HL-60/S4 treated with retinoic acid at 250 ng/mL for 4 days and 3 days (cell line): ENCODE data around the gene FRMPD1.

Source experiments
- in situ Hi-C: fragments of 300-500 bp; cut with MboI; formaldehyde crosslinking; loops from 2 replicates; pipeline ENCODE4 v1.7.0; 2022; ENCODE audit warnings: low sequenced_read_pairs

FRMPD1 gene

DNA sequence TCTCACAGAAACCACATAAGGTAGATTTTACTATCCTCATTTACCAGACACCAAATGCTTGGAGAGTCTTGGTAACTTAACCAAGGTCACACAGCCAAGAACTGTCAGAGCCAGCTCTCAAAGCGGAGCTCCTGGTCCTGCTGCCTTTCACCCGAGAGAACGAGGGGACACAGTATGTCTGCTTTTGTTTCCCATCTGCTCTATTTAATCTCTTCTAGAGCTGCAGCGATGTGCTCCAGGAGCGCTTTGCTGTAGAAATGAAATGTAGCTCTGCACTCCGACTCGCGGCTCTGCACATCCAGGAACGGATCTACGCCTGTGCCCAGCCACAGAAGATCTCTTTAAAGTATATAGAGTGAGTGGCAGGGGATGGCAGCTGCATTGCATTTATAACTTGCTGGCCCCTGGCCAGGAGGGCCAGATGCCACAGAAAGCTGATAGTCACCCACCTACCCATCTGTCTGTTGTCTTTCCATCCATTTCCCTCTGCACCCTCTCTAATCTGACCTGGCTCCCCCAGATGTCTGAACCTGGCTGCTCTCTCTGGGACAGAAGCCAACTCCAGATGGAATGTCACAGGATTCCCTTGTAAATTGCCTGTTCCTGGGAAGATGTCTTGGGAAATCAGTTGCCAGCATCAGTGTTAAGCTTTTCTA, 81.5 kb downstream of the FRMPD1 start:
- in situ Hi-C loops, result loop anchor here (25.0 kb wide), 1 partner anchor 630 kb away; no protein-coding TSS in a partner anchor

DNA sequence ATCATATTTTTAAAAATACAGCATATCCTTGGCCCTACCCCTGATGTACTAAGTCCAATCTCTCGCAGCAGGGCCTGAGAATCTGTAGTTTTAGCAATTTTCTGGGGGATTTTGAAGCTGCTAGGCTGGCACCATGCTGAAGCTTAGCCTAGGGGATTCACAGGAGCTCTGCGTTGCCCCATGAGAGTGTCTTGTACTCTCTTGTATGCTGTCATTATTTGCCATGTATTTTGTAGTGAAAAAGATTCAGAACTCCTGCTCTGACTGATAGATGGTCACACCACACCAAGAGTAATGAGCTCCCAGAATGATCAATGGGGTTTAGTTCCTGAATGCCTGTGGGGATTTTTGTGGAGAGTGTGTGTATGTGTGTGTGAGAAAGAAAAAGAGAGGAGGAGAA, 82.2 kb downstream of the FRMPD1 start:
- in situ Hi-C loops, result loop anchor here (25.0 kb wide), 1 partner anchor 629 kb away; no protein-coding TSS in a partner anchor

DNA sequence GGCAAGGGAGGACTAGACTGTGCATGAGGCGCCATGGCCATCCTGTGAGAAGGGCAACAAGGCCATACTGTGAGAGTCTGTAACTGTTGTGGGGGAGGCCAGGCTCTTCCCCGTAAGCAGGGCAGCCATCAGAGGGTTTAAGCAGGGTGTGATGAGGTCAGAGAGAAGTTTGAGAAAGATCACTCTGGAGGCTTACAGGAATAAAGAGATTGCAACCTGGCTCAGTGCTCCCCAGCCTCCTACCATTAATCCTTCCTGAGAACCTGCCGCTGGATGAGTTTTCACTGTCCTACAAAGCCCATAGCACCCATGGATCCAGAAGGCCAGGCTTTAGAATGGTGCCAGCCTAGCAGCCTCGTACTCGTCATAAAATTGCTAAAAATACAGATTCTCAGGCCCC, 88.5 kb downstream of the FRMPD1 start:
- in situ Hi-C loops, result loop anchor here (25.0 kb wide), 1 partner anchor 623 kb away; no protein-coding TSS in a partner anchor

DNA sequence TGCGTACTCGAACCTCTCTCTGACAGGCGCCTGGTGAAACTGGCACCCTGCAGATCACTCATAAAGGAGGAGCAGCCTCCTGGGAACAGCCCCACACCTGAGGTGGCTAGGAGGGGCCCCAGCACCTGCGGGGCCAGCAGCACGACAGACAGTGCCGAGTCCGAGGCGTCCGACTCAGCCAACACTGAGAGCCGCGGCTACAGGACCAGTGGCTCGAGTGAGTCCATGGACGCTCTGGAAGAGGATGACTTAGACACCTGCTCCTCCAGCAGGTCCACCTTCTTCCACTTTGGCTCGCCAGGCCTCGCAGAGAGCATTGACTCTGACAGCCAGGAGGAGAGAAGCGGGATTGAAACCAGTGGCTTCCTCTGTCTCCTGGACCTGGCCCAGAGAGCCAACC, 89.4 kb downstream of the FRMPD1 start:
- in situ Hi-C loops, result loop anchor here (25.0 kb wide), 1 partner anchor 622 kb away; no protein-coding TSS in a partner anchor

DNA sequence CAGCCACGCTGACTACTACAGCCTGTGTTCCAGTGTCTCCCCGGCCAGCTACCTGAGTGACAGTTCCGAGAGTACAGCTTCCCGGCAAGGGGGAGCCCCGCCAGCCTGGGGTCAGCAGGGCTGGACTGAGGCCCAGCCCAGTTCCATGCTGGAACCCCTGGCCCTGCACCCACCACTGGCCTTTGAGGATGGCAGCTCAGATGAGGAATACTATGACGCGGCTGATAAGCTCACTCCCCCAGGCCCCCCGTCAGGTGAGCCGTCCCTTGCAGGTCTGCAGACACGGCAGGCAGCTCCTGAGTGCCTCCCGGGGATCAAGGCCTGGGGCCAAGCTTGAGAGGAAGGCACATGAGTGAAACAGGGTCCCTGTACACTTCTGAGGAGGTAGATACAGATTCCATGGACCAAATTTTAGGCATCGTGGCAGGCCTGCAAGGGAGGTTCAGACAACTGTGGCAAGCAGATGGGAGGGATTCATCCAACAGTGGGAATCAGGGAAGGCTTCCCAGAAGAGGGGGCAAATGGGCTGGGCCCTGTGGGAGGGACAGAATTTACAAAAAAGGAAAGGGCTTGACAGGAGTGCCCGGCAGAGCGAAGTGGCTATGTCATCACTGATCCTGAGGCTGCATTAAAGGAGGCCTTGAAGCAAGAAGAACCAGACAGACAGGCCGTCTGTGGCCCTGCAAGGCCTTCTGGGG, 90.0 kb downstream of the FRMPD1 start:
- in situ Hi-C loops, result loop anchor here (25.0 kb wide), 1 partner anchor 622 kb away; no protein-coding TSS in a partner anchor

DNA sequence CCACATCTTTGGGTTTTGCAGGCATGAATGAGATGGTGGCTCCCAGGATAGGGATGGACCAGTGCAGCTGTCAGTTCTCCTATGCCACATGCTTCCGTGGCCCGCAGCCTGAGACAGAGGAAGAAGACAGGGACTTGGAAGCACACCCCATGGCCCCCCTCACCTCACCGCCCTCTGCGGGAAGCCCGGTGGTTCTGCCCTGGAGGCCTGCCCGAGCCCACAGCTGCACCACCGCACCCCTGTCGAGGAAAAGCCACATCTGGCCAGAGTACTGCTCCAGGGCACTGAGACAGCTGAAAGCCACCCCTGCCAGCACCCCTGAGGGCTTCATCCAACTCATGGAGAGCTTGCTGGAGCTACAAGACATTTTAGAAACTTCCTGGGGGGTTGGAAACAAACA, 95.2 kb downstream of the FRMPD1 start:
- in situ Hi-C loops, result loop anchor here (25.0 kb wide), 1 partner anchor 616 kb away; no protein-coding TSS in a partner anchor

DNA sequence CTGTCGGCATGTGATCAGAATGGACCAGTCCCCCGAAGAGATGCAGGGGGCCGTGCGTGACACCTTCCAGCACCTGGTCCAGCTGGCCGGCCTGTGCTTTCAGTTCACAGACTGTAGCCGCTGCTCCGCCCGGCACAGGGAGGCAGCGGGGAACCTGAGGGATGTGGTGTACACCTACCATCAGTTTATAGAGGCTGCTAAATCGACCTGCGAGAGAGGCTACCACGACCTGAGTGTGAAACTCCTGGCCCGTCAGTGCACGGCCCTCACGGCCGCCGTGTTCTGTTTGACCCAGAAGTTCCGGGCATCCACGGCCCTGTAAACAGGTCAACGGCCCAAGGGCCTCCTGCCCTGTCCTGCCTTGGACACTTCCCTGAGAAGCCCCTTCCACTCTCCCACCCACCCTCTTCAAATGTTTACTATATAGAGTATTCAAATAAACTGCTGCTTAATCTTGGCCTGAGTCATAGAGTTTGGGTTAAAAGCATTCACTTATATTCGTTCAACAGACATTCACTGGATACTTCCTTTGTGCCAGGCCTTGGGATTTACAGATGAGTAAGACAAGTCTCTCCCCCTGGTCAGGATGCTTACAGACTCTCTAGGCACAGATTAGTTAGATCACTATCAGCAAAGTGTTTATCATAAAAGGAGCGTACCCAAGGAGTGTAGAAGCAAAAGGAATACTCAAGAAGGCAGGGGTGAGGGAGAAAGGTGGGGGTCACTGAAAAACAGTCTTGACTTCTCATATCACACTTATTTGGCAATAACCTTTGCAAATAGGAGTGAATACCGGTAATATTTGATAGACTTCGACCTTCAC, 95.9 kb downstream of the FRMPD1 start:
- in situ Hi-C loops, result loop anchor here (25.0 kb wide), 1 partner anchor 616 kb away; no protein-coding TSS in a partner anchor

DNA sequence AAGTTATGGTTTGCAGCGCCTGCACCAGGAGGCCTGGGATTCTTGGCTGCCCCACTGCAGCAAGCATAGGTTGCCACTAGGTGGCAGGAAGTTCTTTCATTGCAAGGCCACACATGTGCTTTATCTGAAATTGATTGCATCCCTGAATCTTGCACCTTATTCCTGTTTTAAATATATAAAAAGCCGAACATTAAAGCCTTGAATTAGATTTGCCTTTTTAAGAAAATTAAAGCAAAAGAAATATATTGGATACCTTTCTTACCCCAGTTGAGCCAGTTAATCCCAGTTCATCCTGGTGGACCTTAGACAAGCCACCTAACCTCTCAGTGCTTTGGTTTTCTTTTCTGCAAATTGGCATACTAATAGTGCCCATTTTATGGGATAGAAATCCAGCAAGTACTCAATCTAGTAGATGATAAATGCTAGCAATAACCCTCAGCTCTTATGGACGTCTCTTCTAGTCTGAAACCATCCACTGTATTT, 96.6 kb downstream of the FRMPD1 start:
- in situ Hi-C loops, result loop anchor here (25.0 kb wide), 1 partner anchor 615 kb away; no protein-coding TSS in a partner anchor

DNA sequence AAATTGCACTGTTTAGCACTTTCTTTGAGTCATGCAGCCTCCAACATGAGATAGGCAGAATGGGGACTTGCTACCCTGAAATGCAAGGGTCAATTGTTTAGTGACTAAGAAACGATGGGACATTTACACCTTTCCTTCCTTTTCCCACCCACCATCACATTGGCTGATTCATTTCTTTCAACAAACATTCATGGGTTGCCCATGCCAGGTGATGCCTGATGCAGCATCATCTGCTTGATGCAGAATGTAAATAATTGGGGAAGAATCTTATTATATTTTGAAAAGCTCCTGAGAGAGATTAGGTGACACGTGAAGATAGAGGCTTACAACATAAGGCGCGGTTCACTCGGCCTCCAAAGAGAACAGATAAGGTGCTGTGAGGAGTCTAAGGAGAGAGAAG, 98.4 kb downstream of the FRMPD1 start:
- in situ Hi-C loops, result loop anchor here (25.0 kb wide), 1 partner anchor 613 kb away; no protein-coding TSS in a partner anchor

DNA sequence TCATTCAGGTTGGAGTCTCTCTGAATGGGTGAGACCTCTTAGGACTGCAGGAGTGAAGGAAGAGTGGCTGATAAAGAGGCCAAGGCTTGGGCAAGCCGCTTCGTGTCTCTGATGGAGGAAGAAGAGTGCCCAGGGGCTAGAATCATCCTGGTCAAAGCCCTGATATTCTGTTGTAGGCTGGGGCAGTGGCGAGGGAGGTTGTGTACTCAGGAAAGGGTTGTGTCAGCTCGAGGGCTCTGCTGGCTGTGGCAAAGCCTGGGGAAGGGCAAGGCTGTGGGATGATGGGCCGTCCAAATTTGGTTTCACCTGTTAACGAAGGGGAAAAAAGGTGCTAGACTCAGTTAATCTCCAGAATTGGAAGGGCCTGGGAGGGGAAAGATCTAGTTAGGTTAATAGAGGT, 100.4 kb downstream of the FRMPD1 start:
- in situ Hi-C loops, result loop anchor here (25.0 kb wide), 1 partner anchor 264 kb away; the partner anchor contains the start of gene POLR1E

DNA sequence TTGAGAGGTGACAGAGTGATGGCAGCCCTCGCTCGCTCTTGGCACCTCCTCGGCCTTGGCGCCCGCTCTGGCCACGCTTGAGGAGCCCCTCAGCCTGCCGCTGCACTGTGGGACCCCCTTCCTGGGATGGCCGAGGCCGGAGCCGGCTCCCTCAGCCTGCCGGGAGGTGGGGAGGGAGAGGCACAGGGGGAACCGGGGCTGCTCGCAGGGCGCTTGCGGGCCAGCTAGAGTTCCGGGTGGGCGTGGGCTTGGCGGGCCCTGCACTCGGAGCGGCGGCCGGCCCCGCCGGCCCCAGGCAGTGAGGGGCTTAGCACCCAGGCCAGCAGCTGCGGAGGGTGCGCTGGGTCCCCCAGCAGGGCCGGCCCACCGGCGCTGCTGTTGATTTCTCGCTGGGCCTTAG, 101.0 kb downstream of the FRMPD1 start:
- in situ Hi-C loops, result loop anchor here (25.0 kb wide), 1 partner anchor 264 kb away; the partner anchor contains the start of gene POLR1E

DNA sequence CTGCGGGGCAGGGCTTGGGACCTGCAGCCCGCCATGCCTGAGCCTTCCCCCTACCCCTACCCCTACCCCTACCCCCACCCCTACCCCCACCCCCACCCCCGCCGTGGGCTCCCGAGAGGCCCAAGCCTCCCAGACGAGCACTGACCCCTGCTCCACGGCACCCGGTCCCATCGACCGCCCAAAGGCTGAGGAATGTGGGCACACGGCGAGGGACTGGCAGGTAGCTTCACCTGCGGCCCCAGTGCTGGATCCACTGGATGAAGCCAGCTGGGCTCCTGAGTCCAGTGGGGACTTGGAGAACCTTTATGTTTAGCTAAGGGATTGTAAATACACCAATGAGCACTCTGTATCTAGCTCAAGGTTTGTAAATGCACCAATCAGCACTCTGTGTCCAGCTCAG, 101.4 kb downstream of the FRMPD1 start:
- in situ Hi-C loops, result loop anchor here (25.0 kb wide), 1 partner anchor 265 kb away; the partner anchor contains the start of gene POLR1E

DNA sequence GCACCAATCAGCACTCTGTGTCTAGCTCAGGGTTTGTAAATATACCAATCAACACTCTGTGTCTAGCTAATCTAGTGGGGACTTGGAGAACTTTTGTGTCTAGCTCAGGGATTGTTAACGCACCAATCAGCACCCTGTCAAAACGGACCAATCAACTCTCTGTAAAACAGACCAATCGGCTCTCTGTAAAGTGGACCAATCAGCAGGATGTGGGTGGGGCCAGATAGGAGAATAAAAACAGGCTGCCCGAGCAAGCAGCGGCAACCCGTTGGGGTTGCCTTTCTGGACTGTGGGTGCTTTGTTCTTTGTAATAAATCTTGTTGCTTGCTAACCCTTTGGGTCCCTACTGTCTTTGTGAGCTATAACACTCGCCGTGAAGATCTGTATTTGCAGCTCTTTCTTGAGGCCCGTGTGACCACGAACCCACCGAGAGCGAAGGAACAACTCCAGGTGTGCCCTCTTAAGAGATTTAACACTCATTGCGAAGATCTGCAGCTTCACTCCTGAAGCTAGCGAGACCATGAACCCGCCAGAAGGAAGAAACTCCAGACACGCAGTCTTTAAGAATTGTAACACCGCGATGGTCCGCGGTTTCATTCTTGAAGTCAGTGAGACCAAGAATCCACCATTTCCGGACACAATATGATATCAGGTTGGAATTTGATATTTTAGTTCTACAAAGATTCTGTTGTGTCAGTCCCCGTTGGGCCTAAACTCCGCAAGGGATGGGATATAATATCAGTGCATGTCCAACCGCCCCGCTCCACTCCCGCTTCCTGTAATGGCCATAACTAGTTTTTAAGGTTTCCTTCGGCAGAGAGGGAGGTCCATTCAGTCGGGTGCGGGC, 102.1 kb downstream of the FRMPD1 start:
- in situ Hi-C loops, result loop anchor here (25.0 kb wide), 1 partner anchor 266 kb away; the partner anchor contains the start of gene POLR1E

DNA sequence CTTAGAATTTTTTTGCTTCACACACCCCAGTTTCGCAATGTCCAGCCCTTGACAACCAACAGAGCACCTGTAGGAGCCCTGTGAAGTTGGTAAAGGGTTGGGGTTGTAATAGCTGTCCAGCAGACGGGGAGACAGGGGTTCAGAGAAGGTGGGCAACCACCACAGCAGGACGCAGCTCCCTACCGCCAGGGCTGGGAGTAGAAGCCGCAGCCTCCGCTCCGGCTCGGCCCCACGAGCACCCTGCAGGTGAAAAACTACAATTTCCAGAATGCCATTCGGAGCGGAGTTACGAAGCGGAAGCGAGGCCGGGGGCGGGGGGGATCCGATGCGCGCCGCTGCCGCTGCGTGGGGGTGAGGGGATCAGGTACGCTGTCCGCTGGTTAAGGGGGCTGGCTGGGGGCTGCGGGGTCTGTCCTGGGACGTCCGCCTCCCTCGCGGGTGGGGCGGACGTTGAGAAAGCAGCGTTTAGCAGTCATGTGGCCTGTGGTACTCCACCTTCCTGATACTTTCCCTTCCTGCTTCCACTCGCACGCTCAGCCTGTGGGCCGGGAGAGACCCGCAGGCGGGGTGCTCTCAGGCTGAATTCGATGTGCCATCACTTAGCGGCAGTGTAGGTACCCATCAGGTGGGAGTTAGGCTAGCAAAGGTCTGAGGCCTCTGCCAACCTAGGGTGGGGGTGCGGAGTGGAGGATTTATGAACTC, 102.9 kb downstream of the FRMPD1 start, which contains the start of gene TRMT10B:
Gene TRMT10B, plus strand, starts transcription at position 317 of the 702 bp plus-strand sequence. CDS start 8,127 bp downstream, outside the sequence.
- in situ Hi-C loops, result loop anchor here (25.0 kb wide), 1 partner anchor 266 kb away; the partner anchor contains the start of gene POLR1E

DNA sequence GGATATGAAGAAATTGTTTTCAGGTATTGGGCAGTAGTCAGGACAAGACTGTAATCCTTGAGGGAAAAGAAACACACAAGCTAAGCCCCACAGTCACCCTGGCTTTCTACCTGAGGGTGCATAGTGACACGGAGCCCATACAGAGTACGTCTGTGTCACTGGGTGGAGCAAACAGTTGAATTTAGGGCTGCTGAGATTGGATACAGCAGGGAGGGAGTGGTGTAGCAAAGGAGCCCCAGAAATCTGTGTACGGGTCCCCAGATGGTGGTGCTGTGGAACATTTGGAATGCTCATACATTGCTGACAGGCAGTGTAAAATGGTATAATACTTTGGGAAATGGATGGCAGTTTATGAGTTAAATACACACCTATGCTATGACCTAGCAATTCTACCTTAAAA, 108.0 kb downstream of the FRMPD1 start:
- in situ Hi-C loops, result loop anchor here (25.0 kb wide), 1 partner anchor 271 kb away; the partner anchor contains the start of gene POLR1E

DNA sequence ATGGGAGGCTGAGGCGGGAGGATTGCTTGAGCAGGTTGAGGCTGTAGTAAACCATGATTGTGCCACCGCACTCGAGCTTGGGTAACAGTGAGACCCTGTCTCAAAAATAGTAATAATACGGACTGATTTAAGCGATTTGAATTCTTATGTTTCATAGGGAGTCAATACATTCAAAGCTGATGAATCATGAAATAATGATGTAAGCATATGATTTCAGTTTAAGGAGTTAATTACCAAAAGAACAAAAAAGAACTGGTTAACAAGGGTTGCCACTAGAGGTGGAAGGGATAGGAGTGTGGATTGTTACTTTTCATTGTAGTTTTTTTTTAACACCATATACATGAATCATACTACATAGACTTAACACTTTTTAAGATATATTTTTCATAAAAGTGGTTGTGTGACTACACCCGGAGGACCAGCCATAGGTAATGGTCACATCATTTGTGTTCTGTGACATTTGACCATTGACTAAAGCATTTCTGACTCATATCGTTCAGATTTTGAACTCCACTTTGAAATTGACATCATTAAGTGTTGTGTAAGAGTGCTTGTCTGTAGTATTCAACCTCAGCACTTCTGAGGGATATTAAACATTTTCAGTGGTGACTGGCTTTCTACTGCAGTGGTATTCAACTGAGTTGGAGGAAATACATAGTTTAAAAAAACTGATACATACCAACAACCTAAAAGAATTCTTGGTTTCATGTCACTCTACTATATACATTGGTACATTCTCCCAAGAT, 109.8 kb downstream of the FRMPD1 start:
- in situ Hi-C loops, result loop anchor here (25.0 kb wide), 1 partner anchor 273 kb away; the partner anchor contains the start of gene POLR1E

DNA sequence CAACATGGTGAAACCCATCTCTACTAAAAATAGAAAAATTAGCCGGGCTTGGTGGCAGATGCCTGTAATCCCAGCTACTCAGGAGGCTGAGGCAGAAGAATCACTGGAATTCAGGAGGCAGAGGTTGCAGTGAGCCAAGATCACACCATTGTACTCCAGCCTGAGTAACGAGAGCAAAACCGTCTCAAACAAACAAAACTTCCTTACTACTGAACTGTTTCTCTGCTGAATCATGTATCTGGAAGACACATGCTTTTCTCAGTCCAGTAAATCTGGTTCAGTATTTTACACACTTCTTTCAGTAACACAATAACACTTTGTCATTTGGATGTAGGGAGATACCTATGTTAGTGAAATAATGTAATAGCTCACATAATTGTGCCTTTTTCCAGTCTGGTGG, 110.8 kb downstream of the FRMPD1 start:
- in situ Hi-C loops, result loop anchor here (25.0 kb wide), 1 partner anchor 274 kb away; the partner anchor contains the start of gene POLR1E

DNA sequence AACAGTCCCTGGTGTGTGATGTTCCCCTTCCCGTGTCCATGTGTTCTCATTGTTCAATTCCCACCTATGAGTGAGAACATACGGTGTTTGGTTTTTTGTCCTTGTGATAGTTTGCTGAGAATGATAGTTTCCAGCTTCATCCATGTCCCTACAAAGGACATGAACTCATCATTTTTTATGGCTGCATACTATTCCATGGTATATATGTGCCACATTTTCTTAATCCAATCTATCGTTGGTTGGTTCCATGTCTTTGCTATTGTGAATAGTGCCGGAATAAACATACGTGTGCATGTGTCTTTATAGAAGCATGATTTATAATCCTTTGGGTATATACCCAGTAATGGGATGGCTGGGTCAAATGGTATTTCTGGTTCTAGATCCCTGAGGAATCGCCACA, 114.5 kb downstream of the FRMPD1 start:
- in situ Hi-C loops, result loop anchor here (25.0 kb wide), 1 partner anchor 278 kb away; the partner anchor contains the start of gene POLR1E
